ENCODE results near the gene OR2A42. TPM values are rescaled to one million over a fixed set of nuclear protein-coding genes. Genes with fewer than 3 reads are reported as not detected.
"Not testable (repeated sequence)": the region's sequence is repeated elsewhere in the genome, so short reads cannot be mapped to it uniquely, and the experiment has no call there.

Gene OR2A42
- total RNA-seq, 1 experiment from 2014 or later = not detected

DNA sequence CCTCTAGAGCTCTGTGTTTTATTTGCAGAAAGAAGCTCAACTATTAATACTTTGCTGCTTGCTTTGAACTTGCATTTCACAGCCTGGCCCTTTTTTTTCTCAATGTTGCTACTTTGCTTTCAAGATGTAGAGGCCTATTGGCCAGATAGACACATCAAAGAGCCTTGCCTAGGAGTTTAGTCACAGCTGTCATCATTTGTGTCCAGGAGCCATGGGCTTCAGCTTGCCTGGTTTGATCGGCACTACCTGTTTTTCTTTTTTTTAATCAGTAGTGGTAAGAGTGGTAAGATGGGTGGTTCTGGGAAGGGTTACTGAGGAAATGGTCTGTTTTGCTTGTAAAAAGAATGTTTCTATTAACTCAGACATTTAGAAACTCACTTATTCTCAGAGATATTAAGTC lies 37.4 kb downstream of the OR2A42 start:
- H3K27ac ChIP-seq; H3K9me3 ChIP-seq (replicated peaks); DNase-seq (ENCODE audit: low read depth in 1 of 2, low spot score in 2 of 2); H3K36me3 ChIP-seq; H3K4me3 ChIP-seq; H3K27me3 ChIP-seq (replicated peaks); H3K4me1 ChIP-seq (replicated peaks): not testable (repeated sequence)

DNA sequence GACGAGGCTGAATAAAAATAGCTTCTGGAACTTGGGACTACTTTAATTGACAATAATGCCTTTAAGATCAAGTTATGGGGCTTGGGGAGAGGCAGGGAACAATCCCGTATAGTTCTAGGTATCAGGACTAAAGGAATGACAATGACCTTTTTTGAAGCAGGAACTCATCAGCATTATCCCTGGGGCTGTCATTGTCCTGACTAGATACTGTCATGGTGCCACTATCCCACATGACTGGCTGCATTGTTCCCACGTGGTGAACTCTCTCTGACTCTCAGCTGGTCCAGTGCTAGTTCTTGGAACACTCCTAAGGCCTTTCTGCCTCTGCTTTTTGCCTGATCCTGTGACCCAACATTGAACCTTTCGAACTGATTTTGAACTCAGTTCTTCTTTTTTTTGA lies 40.5 kb downstream of the OR2A42 start:
- not testable (repeated sequence) for DNase-seq (ENCODE audit: low read depth in 1 of 2, low spot score in 2 of 2); H3K9me3 ChIP-seq (replicated peaks); H3K27me3 ChIP-seq (replicated peaks); H3K27ac ChIP-seq; H3K4me1 ChIP-seq (replicated peaks); H3K4me3 ChIP-seq; H3K36me3 ChIP-seq

GRCh38 chr7:144195212-144195872 lies 44.1 kb downstream of the OR2A42 start, which contains the start of gene ARHGEF35:
TSS of gene ARHGEF35 (minus strand) at chr7:144195833. CDS start at chr7:144188383, 7,450 bp downstream.
- not testable (repeated sequence) for H3K9me3 ChIP-seq (replicated peaks); H3K36me3 ChIP-seq; H3K27ac ChIP-seq; H3K4me1 ChIP-seq (replicated peaks); H3K27me3 ChIP-seq (replicated peaks); H3K4me3 ChIP-seq; DNase-seq (ENCODE audit: low read depth in 1 of 2, low spot score in 2 of 2)

DNA sequence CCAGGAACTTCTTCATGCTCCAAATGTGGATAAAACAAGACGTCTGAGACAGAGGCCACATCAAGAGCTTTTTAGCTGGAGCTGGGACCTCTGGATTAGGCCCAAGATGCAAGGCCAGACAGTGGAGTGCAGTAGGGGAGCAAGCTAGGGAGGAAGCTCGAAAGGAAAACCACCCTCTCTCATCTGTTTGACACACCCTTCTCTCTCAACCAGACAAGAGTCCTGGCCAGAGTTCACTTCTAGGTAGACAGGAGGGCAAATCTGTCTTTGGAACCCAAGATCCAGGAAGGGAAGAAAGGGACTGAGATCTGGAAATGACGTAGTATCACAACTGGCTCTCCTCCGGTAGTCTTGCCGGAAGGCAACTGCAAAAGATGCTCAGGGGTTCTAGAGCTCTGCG lies 45.0 kb downstream of the OR2A42 start:
- not testable (repeated sequence) for H3K9me3 ChIP-seq (replicated peaks); DNase-seq (ENCODE audit: low read depth in 1 of 2, low spot score in 2 of 2); H3K27ac ChIP-seq; H3K36me3 ChIP-seq; H3K27me3 ChIP-seq (replicated peaks); H3K4me1 ChIP-seq (replicated peaks); H3K4me3 ChIP-seq

DNA sequence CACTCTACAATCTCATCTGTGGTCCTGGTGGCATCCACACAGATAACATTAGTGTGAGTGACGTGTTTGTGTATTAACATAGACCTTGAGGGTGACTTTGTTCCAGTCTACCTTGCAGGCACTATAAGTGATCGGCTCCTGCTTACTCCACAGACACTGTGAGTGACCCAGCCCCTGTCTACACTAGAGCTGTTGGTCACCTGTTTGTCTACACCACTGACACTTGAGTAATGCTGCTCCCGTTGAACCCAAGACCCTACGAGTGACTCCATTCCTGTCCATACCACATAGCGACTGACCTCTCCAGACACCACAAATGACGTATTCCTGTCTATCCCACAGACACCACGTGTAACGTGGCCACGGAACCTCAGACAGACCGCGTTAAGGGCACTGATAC lies 45.6 kb downstream of the OR2A42 start:
- H3K4me3 ChIP-seq; DNase-seq (ENCODE audit: low read depth in 1 of 2, low spot score in 2 of 2); H3K9me3 ChIP-seq (replicated peaks); H3K36me3 ChIP-seq; H3K27me3 ChIP-seq (replicated peaks); H3K4me1 ChIP-seq (replicated peaks); H3K27ac ChIP-seq: not testable (repeated sequence)

DNA sequence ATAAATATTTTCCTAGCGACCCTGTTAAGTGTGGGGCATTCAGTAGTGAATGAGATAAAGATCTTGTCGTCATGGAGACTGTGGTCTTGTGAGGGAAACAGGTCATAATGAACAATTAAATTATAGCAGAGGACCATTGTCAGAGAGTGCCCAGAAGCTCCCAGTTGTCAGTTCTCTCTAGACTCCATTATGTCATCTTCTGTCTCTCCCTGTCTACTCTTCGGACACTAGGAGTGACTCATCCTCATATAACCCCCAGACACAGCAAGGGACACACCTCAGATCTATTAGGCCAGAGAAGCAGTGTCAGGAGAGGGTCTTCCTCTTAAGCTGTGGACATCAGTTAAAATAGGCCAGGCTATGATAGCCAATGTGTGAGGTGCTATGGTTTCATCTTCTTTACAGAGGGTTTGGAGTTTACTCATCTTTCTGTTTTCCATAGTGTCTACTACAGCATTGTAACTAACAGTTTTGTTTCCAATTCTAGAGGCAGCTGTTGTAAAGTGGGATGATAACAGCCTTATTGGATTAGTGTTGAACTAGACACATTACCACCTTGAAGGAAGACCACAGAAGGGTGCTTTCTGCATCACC lies 50.7 kb downstream of the OR2A42 start:
- not testable (repeated sequence) for H3K36me3 ChIP-seq; H3K27me3 ChIP-seq (replicated peaks)

GRCh38 chr7:144187848-144188247 lies 51.6 kb downstream of the OR2A42 start:
- not testable (repeated sequence) for H3K36me3 ChIP-seq; H3K27ac ChIP-seq; DNase-seq (ENCODE audit: low read depth in 1 of 2, low spot score in 2 of 2); H3K4me1 ChIP-seq (replicated peaks); H3K9me3 ChIP-seq (replicated peaks); H3K27me3 ChIP-seq (replicated peaks); H3K4me3 ChIP-seq

More for the DNA sequence above, 50.7 kb downstream of the OR2A42 start:
- not testable (repeated sequence) for H3K9me3 ChIP-seq (replicated peaks); H3K27ac ChIP-seq; H3K4me3 ChIP-seq; H3K4me1 ChIP-seq (replicated peaks); DNase-seq (ENCODE audit: low read depth in 1 of 2, low spot score in 2 of 2)

DNA sequence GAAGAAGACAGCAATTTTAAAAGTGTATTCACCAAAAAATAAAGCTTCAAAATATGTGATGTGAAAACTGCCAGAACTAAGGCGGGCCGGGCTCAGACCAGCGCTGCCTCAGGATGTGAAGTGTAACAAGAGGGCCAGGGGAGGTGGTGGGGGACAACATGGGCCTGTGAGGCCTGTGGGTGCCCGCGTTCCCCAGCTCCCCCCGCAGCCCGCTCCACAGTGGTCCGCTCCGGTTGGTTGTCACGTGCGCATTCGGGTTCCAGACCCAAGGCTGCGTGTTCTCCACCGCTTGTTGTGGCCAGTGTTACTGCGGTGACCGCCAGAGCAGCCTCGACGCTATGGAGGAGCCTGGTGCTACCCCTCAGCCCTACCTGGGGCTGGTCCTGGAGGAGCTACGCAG lies 56.2 kb downstream of the OR2A42 start, which contains the start of gene CTAGE4:
Gene CTAGE4, plus strand, starts transcription at position 301 of the 400 bp plus-strand sequence. Its CDS starts 38 bp downstream, at position 339.
- H3K36me3 ChIP-seq; H3K27me3 ChIP-seq (replicated peaks); H3K27ac ChIP-seq; H3K4me1 ChIP-seq (replicated peaks); H3K9me3 ChIP-seq (replicated peaks); H3K4me3 ChIP-seq; DNase-seq (ENCODE audit: low read depth in 1 of 2, low spot score in 2 of 2): not testable (repeated sequence)

DNA sequence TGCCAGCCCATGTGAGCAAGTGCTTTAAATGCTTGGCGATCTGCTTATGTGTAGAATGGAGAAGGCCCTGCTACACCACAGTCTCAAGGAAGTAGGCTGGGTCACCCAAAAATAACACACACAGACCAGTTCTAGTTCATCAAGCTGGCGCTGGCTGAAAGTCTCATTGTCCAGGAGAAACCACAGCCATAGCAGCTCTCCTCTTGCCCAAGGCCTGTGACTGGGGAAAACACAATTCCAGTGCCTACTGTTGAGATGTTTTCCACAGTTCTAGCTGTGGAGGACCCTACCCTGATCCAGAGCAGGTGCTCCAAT lies 60.3 kb downstream of the OR2A42 start:
- not testable (repeated sequence) for H3K9me3 ChIP-seq (replicated peaks); H3K27me3 ChIP-seq (replicated peaks); H3K36me3 ChIP-seq; H3K4me3 ChIP-seq; H3K27ac ChIP-seq; H3K4me1 ChIP-seq (replicated peaks); DNase-seq (ENCODE audit: low read depth in 1 of 2, low spot score in 2 of 2)

DNA sequence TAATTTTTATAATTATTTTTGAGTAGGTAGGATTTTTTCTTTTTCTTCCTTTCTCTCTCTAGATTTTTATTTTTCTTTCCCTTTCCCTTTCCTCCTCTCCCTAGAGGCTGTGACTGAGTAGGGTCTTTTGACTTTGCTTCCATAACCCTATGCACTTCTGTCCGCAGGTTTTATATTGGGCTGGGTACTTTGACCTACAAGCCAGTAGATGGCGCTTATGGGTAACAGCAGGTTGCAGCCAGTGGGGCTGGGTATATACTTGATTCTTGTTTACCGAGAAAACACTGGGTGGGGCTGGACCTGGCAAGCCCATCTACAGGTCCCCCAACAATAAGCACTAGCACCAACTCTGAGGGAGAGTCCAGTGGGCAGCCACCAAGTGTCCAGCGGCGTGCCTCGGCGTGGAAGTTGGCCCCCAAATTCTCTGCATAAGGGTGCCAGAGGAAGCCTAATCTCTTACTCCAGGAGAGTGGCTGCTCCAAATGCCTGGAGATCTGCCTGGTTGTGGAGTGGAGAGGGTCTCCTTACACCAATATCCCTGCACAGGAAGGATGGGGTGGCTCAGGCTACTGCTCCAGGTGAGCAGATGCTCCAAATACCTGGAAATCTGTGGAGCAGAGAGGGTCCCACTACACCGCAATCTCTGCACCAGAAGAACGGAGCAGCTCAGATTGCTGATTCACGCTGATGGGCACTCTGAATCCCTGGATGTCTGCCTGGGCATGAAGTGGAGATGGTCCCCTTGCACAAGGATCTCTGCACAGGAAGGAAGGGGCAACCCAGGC lies 60.8 kb downstream of the OR2A42 start:
- not testable (repeated sequence) for H3K4me1 ChIP-seq (replicated peaks); DNase-seq (ENCODE audit: low read depth in 1 of 2, low spot score in 2 of 2); H3K9me3 ChIP-seq (replicated peaks); H3K27ac ChIP-seq; H3K36me3 ChIP-seq; H3K27me3 ChIP-seq (replicated peaks); H3K4me3 ChIP-seq

Other genes starting within 250 kb of the OR2A42 start
- gene OR6B1, start 239.3 kb downstream of the OR2A42 start, total RNA-seq (2014; rRNA removed; shearing (Covaris generic)) = not detected in 2 replicates
- not detected in 2 replicates for gene OR2A5, start 190.7 kb downstream of the OR2A42 start, total RNA-seq (2014; rRNA removed; shearing (Covaris generic))
- gene OR2A25, start 169.8 kb downstream of the OR2A42 start, total RNA-seq (2014; rRNA removed; shearing (Covaris generic)) = not detected in 2 replicates
- not detected in 2 replicates for gene OR2A12, start 153.3 kb downstream of the OR2A42 start, total RNA-seq (2014; rRNA removed; shearing (Covaris generic))
- not detected in 2 replicates for gene OR2A2, start 130.0 kb downstream of the OR2A42 start, total RNA-seq (2014; rRNA removed; shearing (Covaris generic))
- not detected in 2 replicates for gene OR2A14, start 116.4 kb downstream of the OR2A42 start, total RNA-seq (2014; rRNA removed; shearing (Covaris generic))
- gene CTAGE4, start 56.1 kb downstream of the OR2A42 start, total RNA-seq (2014; rRNA removed; shearing (Covaris generic)) = not detected in 2 replicates
- gene ARHGEF35, start 43.8 kb downstream of the OR2A42 start, total RNA-seq (2014; rRNA removed; shearing (Covaris generic)) = 0.53 TPM in 1 of 2 replicates, not detected in the other
- gene OR2A7, start 25.2 kb upstream of the OR2A42 start, total RNA-seq (2014; rRNA removed; shearing (Covaris generic)) = not detected in 2 replicates
- not detected in 2 replicates for gene CTAGE8, start 29.7 kb upstream of the OR2A42 start, total RNA-seq (2014; rRNA removed; shearing (Covaris generic))
- gene OR2A1, start 72.8 kb upstream of the OR2A42 start, total RNA-seq (2014; rRNA removed; shearing (Covaris generic)) = not detected in 2 replicates
- gene ARHGEF5, start 115.8 kb upstream of the OR2A42 start, total RNA-seq (2014; rRNA removed; shearing (Covaris generic)) = 0.13 and 0.29 TPM in 2 replicates
- gene NOBOX, start 164.1 kb upstream of the OR2A42 start, total RNA-seq (2014; rRNA removed; shearing (Covaris generic)) = not detected in 2 replicates